H54 (cell line): ENCODE results near the gene IDNK.

Experiments
- DNase-seq: peaks from one replicate; pipeline ENCODE4 v3.0.0; 2011; ENCODE audit warnings: low spot score, mixed read lengths; ENCODE audit not compliant: insufficient read length
- FAIRE-seq: peaks from 3 replicates; lab custom pipeline; 2011; peaks lifted over from hg19 to GRCh38; lab: Jason Lieb, UNC
- POLR2A ChIP-seq: IDR thresholded peaks from 2 replicates; pipeline ENCODE4 v1.6.1; 2011; ENCODE audit warnings: low read depth, mild to moderate bottlenecking, low read length

The IDNK gene

GRCh38 chr9:83681490-83681889 lies 58.5 kb downstream of the IDNK start:
- no peak for DNase-seq
- no peak for TF ChIP-seq POLR2A
- peak; percentile 20 for FAIRE-seq

- no peak for FAIRE-seq
- no peak for TF ChIP-seq POLR2A
- DNase-seq = no peak
These were observed 66.0 kb downstream of the IDNK start for GRCh38 chr9:83688921-83689320.

- TF ChIP-seq POLR2A = no peak
- FAIRE-seq = no peak
- no peak for DNase-seq
These were observed 68.5 kb downstream of the IDNK start for GRCh38 chr9:83691492-83691891.
